Caco-2 (cell line): Measurements from ENCODE around the gene EBF3. TPM values are rescaled to one million over a fixed set of nuclear protein-coding genes. Genes with fewer than 3 reads are reported as not detected.

Experiments
- BruUV-seq: library from RNA; stranded (reverse); fragments of 400-500 nt; replicated peaks from 2 replicates; lab custom pipeline; 2021; lab: Mats Ljungman, UMichigan
- CTCF ChIA-PET: fragments of 300-600 bp; sonication (Branson Sonifier 250); formaldehyde crosslinking; loops from one replicate; lab custom pipeline; 2022; ENCODE audit warnings: antibody characterized with exemption; lab: Charles Lee
- POLR2A ChIA-PET: fragments of 300-600 bp; sonication (Branson Sonifier 250); formaldehyde crosslinking; loops from one replicate; lab custom pipeline; 2022; ENCODE audit warnings: antibody characterized with exemption; lab: Charles Lee
- DNase-seq, 2 experiments: peaks; one replicate each; pipeline versions ENCODE4 v3.0.0 to v3.0.0-alpha.2; 2020 to 2022
- H3K27me3 ChIP-seq: replicated peaks from 2 replicates; pipeline ENCODE4 v1.6.0; 2011; ENCODE audit warnings: low read length; ENCODE audit not compliant: control insufficient read depth, insufficient read depth
- H3K36me3 ChIP-seq: 2 replicates; pipeline ENCODE4 v1.5.1; 2011; ENCODE audit warnings: low read length; ENCODE audit not compliant: control insufficient read depth, insufficient read depth
- H3K4me1 ChIP-seq: fragments of 250-450 bp; sonication (Bioruptor Pico); 2 replicates; pipeline ENCODE4 v1.5.1; 2020; ENCODE audit warnings: mild to moderate bottlenecking
- H3K4me3 ChIP-seq: 2 replicates; pipeline ENCODE4 v1.5.1; 2011; ENCODE audit warnings: low read depth, mild to moderate bottlenecking, control low read depth, low read length
- H3K9me3 ChIP-seq: fragments of 250-450 bp; sonication (Bioruptor Pico); 2 replicates; pipeline ENCODE4 v1.5.1; 2020; ENCODE audit warnings: mild to moderate bottlenecking, moderate library complexity
- H3K27ac Mint-ChIP-seq: one replicate; pipeline ENCODE4 v1.8.0; 2022; ENCODE audit warnings: mixed read lengths; ENCODE audit not compliant: unreplicated experiment
- H3K27me3 Mint-ChIP-seq: one replicate; pipeline ENCODE4 v1.8.0; 2022; ENCODE audit warnings: mixed read lengths; ENCODE audit not compliant: insufficient read depth, unreplicated experiment
- H3K36me3 Mint-ChIP-seq: one replicate; pipeline ENCODE4 v1.8.0; 2022; ENCODE audit warnings: mild to moderate bottlenecking, mixed read lengths; ENCODE audit not compliant: insufficient read depth, unreplicated experiment
- H3K4me1 Mint-ChIP-seq: one replicate; pipeline ENCODE4 v1.8.0; 2022; ENCODE audit warnings: low read depth, mixed read lengths; ENCODE audit not compliant: unreplicated experiment
- H3K4me3 Mint-ChIP-seq: one replicate; pipeline ENCODE4 v1.8.0; 2022; ENCODE audit warnings: mild to moderate bottlenecking, moderate library complexity, mixed read lengths; ENCODE audit not compliant: unreplicated experiment
- H3K9me3 Mint-ChIP-seq: one replicate; pipeline ENCODE4 v1.8.0; 2022; ENCODE audit warnings: mixed read lengths; ENCODE audit not compliant: unreplicated experiment
- CTCF ChIP-seq, 2 experiments: fragments of 200-600 bp in 1 of 2; IDR thresholded peaks; 1 replicate in 1 of 2; 2 replicates in 1 of 2; pipeline versions ENCODE4 v1.5.1 to v1.8.0; 2011 to 2022; ENCODE audit warnings: antibody characterized with exemption in 1 of 2, control low read depth in 1 of 2, inconsistent platforms in 1 of 2, low read depth in 1 of 2, low read length in 1 of 2, mild to moderate bottlenecking in 1 of 2, moderate library complexity in 1 of 2; ENCODE audit not compliant: insufficient read depth in 1 of 2, severe bottlenecking in 1 of 2, unreplicated experiment in 1 of 2
- intact Hi-C: fragments of 100-400 bp; cut with micrococcal nuclease; formaldehyde crosslinking; loops from one replicate; pipeline ENCODE4 v1.10.0; 2022; ENCODE audit not compliant: unreplicated experiment
- total RNA-seq: library from RNA; stranded (reverse); gene quantifications from 2 replicates; pipeline ENCODE4 v1.2.3, GENCODE V29; 2022

The EBF3 gene
- total RNA-seq, 1 experiment from 2014 or later = 0.79 TPM

- H3K27ac Mint-ChIP-seq = no peak overlapping the region
- no peaks in the 10 kb centered on the region for H3K36me3 Mint-ChIP-seq
- Histone ChIP-seq H3K4me1 (peaks cover 17% of the 10 kb centered on the region), H3K36me3 (no peaks in the 10 kb centered on the region), H3K4me3 (no peak overlapping the region), H3K27me3 (no peaks in the 10 kb centered on the region), H3K9me3 (no peaks in the 10 kb centered on the region)
- no peak overlapping the region for H3K4me3 Mint-ChIP-seq
- no peak for DNase-seq
- H3K4me1 Mint-ChIP-seq = peaks cover 6% of the 10 kb centered on the region
- ChIA-PET CTCF (no interaction called here), POLR2A (no interaction called here)
- no peak for TF ChIP-seq CTCF (IDR thresholded peaks at IDR 0.05; ENCODE audit: insufficient read depth in 1 of 2, low read depth in 1 of 2, low read length in 1 of 2, severe bottlenecking in 1 of 2, unreplicated experiment in 1 of 2)
- intact Hi-C loops = no loop called here
- BruUV-seq = no TSS peak
- no peaks in the 10 kb centered on the region for H3K27me3 Mint-ChIP-seq
- H3K9me3 Mint-ChIP-seq = no peaks in the 10 kb centered on the region
Measured at GRCh38 chr10:129951101-129951969, 12.7 kb downstream of the EBF3 start.

GRCh38 chr10:129950676-129951075 lies 13.4 kb downstream of the EBF3 start:
- Histone ChIP-seq H3K4me1 (peaks cover 10% of the 10 kb centered on the region), H3K36me3 (no peaks in the 10 kb centered on the region), H3K9me3 (no peaks in the 10 kb centered on the region), H3K4me3 (no peak overlapping the region), H3K27me3 (no peaks in the 10 kb centered on the region)
- POLR2A ChIA-PET = no interaction called here
- TF ChIP-seq CTCF (IDR thresholded peaks at IDR 0.05; ENCODE audit: insufficient read depth in 1 of 2, low read depth in 1 of 2, low read length in 1 of 2, severe bottlenecking in 1 of 2, unreplicated experiment in 1 of 2) = no peak
- no peak overlapping the region for H3K4me3 Mint-ChIP-seq
- peaks cover 1% of the 10 kb centered on the region for H3K27me3 Mint-ChIP-seq
- intact Hi-C loops = no loop called here
- no peaks in the 10 kb centered on the region for H3K9me3 Mint-ChIP-seq
- no peak overlapping the region for H3K27ac Mint-ChIP-seq
- no TSS peak for BruUV-seq
- no peak for DNase-seq
- CTCF ChIA-PET = no interaction called here
- no peaks in the 10 kb centered on the region for H3K36me3 Mint-ChIP-seq
- H3K4me1 Mint-ChIP-seq = peaks cover 6% of the 10 kb centered on the region

GRCh38 chr10:129949891-129950291 lies 14.2 kb downstream of the EBF3 start:
- no peak overlapping the region for H3K4me3 ChIP-seq
- no TSS peak for BruUV-seq
- Mint-ChIP-seq H3K27ac (no peak overlapping the region), H3K36me3 (no peaks in the 10 kb centered on the region), H3K4me1 (peaks cover 6% of the 10 kb centered on the region), H3K9me3 (no peaks in the 10 kb centered on the region), H3K27me3 (peaks cover 4% of the 10 kb centered on the region), H3K4me3 (no peak overlapping the region)
- no peaks in the 10 kb centered on the region for H3K9me3 ChIP-seq
- TF ChIP-seq CTCF (IDR thresholded peaks at IDR 0.05; ENCODE audit: insufficient read depth in 1 of 2, low read depth in 1 of 2, low read length in 1 of 2, severe bottlenecking in 1 of 2, unreplicated experiment in 1 of 2) = no peak
- H3K4me1 ChIP-seq = peaks cover 3% of the 10 kb centered on the region; the same call in 1 of the 2 replicates
- no peaks in the 10 kb centered on the region for H3K36me3 ChIP-seq
- POLR2A ChIA-PET = no interaction called here
- DNase-seq = no peak
- H3K27me3 ChIP-seq = no peaks in the 10 kb centered on the region
- intact Hi-C loops = no loop called here
- CTCF ChIA-PET = interaction anchor here (0.7 kb wide), 1 partner anchor 184 kb away, joined by 4 read pairs; no protein-coding TSS in a partner anchor
